ENCODE results near the gene TMCO6. TPM values are rescaled to one million over a fixed set of nuclear protein-coding genes. Genes with fewer than 3 reads are reported as not detected.

The TMCO6 gene
- total and polyA plus RNA-seq, 9 donors: 5.6 to 11.8 (median 8.5) TPM

DNA sequence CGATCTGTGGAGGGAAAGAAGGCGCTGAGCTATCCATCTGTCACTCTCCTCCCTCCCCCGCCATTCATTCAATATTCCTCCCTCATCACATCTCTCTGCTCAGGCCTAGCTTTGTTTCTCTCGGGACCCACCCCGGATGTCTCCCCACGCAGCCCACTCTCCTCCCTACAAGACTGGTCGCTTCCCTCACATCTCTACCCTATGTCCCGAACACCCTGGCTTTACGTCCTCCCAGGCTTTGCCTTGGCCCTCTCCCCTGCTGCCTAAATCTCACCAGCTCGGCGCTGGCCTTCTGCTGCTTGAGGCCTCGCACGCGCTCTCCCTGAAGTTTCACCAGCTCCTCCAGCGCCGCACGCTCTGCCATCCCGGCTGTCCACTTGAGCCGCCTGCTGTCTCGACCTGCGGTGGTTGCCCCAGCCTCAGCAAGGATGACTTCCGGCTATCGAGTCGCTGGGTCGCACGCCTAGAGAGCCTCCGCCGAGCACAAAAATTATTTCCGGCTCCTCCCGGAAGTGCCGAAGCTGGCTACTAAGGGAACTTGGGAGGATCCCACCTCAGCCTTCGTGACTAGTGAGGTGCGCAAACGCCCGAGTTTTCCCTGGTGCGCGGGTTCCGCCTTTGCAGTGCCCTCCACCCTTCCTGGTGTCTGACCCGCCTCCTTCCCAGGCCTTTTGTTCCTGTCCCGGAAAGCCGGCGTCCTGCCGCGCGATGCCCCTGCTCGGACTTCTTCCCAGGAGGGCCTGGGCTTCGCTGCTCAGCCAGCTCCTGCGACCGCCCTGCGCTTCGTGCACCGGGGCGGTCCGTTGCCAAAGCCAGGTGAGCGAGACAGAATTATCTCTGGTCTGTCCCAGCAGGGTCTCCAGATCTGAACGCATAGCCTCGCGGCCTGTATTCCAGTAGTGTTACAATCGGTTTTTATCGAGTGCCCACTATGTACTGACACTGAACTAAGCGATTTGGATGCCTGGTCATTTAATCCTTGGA is 52.0 kb downstream of the TMCO6 start, which contains the start of the genes HARS1 and HARS2:
HARS1 (minus strand) TSS at position 430 of the 984 bp plus-strand sequence; CDS start at position 364, 66 bp downstream.
HARS2 (plus strand) TSS at position 515 of the 984 bp plus-strand sequence; CDS start at position 709, 194 bp downstream.
- H3K36me3 ChIP-seq (ENCODE audit: control insufficient read depth, insufficient read depth, low read length): peaks cover 42% of the 10 kb centered on the region

DNA sequence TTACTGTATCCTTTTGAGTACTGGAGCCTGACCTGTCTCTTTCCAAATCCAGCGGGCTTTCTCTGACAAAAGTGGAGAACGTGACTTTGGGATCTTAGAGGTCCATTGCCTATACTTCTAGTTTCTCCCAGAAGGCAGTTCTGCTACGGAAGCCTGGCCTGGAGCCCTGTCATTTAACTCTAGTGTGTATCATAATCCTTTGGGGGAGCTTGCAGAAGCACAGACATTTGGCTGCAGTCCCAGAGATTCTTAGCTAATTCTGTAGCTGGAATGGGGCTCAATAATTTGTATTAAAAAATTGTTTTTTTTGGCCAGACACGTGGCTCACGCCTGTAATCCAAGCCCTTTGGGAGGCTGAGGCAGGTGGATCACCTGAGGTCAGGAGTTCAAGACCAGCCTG is 55.0 kb downstream of the TMCO6 start:
- no peaks in the 10 kb centered on the region for H3K9me3 ChIP-seq (replicated peaks; ENCODE audit: control insufficient read depth, low read depth, low read length)
- H3K27ac ChIP-seq (ENCODE audit: low read length): no peak overlapping the region
- 47% methylated on average over 3 of the region's 5 CpGs for WGBS (ENCODE audit: insufficient coverage)
- no peak for DNase-seq
- H3K36me3 ChIP-seq (ENCODE audit: control insufficient read depth, insufficient read depth, low read length): peaks cover 65% of the 10 kb centered on the region
- no peak overlapping the region for H3K4me3 ChIP-seq (ENCODE audit: low read length)
- no peaks in the 10 kb centered on the region for H3K27me3 ChIP-seq (ENCODE audit: control insufficient read depth, insufficient read depth, low read length)
- peaks cover 12% of the 10 kb centered on the region for H3K4me1 ChIP-seq (ENCODE audit: control insufficient read depth, insufficient read depth, low read length)

More for the DNA sequence above, 52.0 kb downstream of the TMCO6 start, which contains the start of the genes HARS1 and HARS2:
- H3K27ac ChIP-seq (ENCODE audit: low read length): peak within 1 kb of the TSS; percentile 88
- H3K9me3 ChIP-seq (replicated peaks; ENCODE audit: control insufficient read depth, low read depth, low read length): no peaks in the 10 kb centered on the region
- no peaks in the 10 kb centered on the region for H3K27me3 ChIP-seq (ENCODE audit: control insufficient read depth, insufficient read depth, low read length)
- peaks cover 12% of the 10 kb centered on the region for H3K4me1 ChIP-seq (ENCODE audit: control insufficient read depth, insufficient read depth, low read length)
- peak; percentile 97 for DNase-seq
- peak within 1 kb of the TSS; percentile 96 for H3K4me3 ChIP-seq (ENCODE audit: low read length)
- 0% methylated on average over 60 of the region's 61 CpGs for WGBS (ENCODE audit: insufficient coverage)

Other genes with a start within 250 kb of the TMCO6 start
- 49.8 TPM for gene ANKHD1, start 237.6 kb upstream of the TMCO6 start, total RNA-seq
- gene ANKHD1, start 237.6 kb upstream of the TMCO6 start, polyA plus RNA-seq (ENCODE audit: insufficient read depth in 1 of 8, insufficient read length in 8 of 8, low replicate concordance in 1 of 8): 10 to 100 TPM; 56.1 to 73.2 (median 59.6) TPM
- gene EIF4EBP3, start 91.8 kb upstream of the TMCO6 start, total RNA-seq: 2.6 TPM
- gene EIF4EBP3, start 91.8 kb upstream of the TMCO6 start, polyA plus RNA-seq (ENCODE audit: insufficient read depth in 1 of 8, insufficient read length in 8 of 8, low replicate concordance in 1 of 8): 10 to 100 TPM in 1 of 8 donors, 1 to 10 TPM in 7; 4.6 to 13.7 (median 6.4) TPM
- gene SRA1, start 82.0 kb upstream of the TMCO6 start, total RNA-seq: 21.1 TPM
- 10 to 100 TPM; 20.6 to 28.9 (median 21.4) TPM for gene SRA1, start 82.0 kb upstream of the TMCO6 start, polyA plus RNA-seq (ENCODE audit: insufficient read depth in 1 of 8, insufficient read length in 8 of 8, low replicate concordance in 1 of 8)
- 13.7 TPM for gene APBB3, start 74.9 kb upstream of the TMCO6 start, total RNA-seq
- 10 to 100 TPM; 15.5 to 35.0 (median 24.9) TPM for gene APBB3, start 74.9 kb upstream of the TMCO6 start, polyA plus RNA-seq (ENCODE audit: insufficient read depth in 1 of 8, insufficient read length in 8 of 8, low replicate concordance in 1 of 8)
- gene SLC35A4, start 74.6 kb upstream of the TMCO6 start, total RNA-seq: 10.1 TPM
- 10 to 100 TPM; 51.4 to 71.8 (median 63.1) TPM for gene SLC35A4, start 74.6 kb upstream of the TMCO6 start, polyA plus RNA-seq (ENCODE audit: insufficient read depth in 1 of 8, insufficient read length in 8 of 8, low replicate concordance in 1 of 8)
- gene CD14, start 6.3 kb upstream of the TMCO6 start, total RNA-seq: 32.1 TPM
- gene CD14, start 6.3 kb upstream of the TMCO6 start, polyA plus RNA-seq (ENCODE audit: insufficient read depth in 1 of 8, insufficient read length in 8 of 8, low replicate concordance in 1 of 8): 10 to 100 TPM; 21.0 to 32.8 (median 28.4) TPM
- 66.3 TPM for gene NDUFA2, start 8.2 kb downstream of the TMCO6 start, total RNA-seq
- gene NDUFA2, start 8.2 kb downstream of the TMCO6 start, polyA plus RNA-seq (ENCODE audit: insufficient read depth in 1 of 8, insufficient read length in 8 of 8, low replicate concordance in 1 of 8): 10 to 100 TPM; 57.9 to 76.0 (median 67.2) TPM
- 63.6 TPM for gene IK, start 8.4 kb downstream of the TMCO6 start, total RNA-seq
- gene IK, start 8.4 kb downstream of the TMCO6 start, polyA plus RNA-seq (ENCODE audit: insufficient read depth in 1 of 8, insufficient read length in 8 of 8, low replicate concordance in 1 of 8): 100 to 1,000 TPM in 5 of 8 donors, 10 to 100 TPM in 3; 85.1 to 124 (median 109) TPM
- gene WDR55, start 25.5 kb downstream of the TMCO6 start, total RNA-seq: 9.9 TPM
- gene WDR55, start 25.5 kb downstream of the TMCO6 start, polyA plus RNA-seq (ENCODE audit: insufficient read depth in 1 of 8, insufficient read length in 8 of 8, low replicate concordance in 1 of 8): 10 to 100 TPM; 11.5 to 16.0 (median 13.9) TPM
- gene DND1, start 34.1 kb downstream of the TMCO6 start, total RNA-seq: 0.31 TPM
- gene DND1, start 34.1 kb downstream of the TMCO6 start, polyA plus RNA-seq (ENCODE audit: insufficient read depth in 1 of 8, insufficient read length in 8 of 8, low replicate concordance in 1 of 8): under 1 TPM in 4 of 8 donors, not detected in 4; 0.12 to 0.32 (median 0.22) TPM
- gene HARS1, start 51.9 kb downstream of the TMCO6 start, total RNA-seq: 41.4 TPM
- 10 to 100 TPM; 47.0 to 54.0 (median 51.0) TPM for gene HARS1, start 51.9 kb downstream of the TMCO6 start, polyA plus RNA-seq (ENCODE audit: insufficient read depth in 1 of 8, insufficient read length in 8 of 8, low replicate concordance in 1 of 8)
- 23.5 TPM for gene HARS2, start 52.0 kb downstream of the TMCO6 start, total RNA-seq
- 10 to 100 TPM; 21.8 to 29.5 (median 25.3) TPM for gene HARS2, start 52.0 kb downstream of the TMCO6 start, polyA plus RNA-seq (ENCODE audit: insufficient read depth in 1 of 8, insufficient read length in 8 of 8, low replicate concordance in 1 of 8)
- 68.5 TPM for gene ZMAT2, start 61.0 kb downstream of the TMCO6 start, total RNA-seq
- gene ZMAT2, start 61.0 kb downstream of the TMCO6 start, polyA plus RNA-seq (ENCODE audit: insufficient read depth in 1 of 8, insufficient read length in 8 of 8, low replicate concordance in 1 of 8): 100 to 1,000 TPM in 1 of 8 donors, 10 to 100 TPM in 7; 78.9 to 104 (median 90.5) TPM
- gene PCDHA1, start 146.7 kb downstream of the TMCO6 start, total RNA-seq: 0.04 TPM
- under 1 TPM in 4 of 8 donors, not detected in 4; 0.04 to 0.09 (median 0.06) TPM for gene PCDHA1, start 146.7 kb downstream of the TMCO6 start, polyA plus RNA-seq (ENCODE audit: insufficient read depth in 1 of 8, insufficient read length in 8 of 8, low replicate concordance in 1 of 8)
- 0.04 TPM for gene PCDHA2, start 155.4 kb downstream of the TMCO6 start, total RNA-seq
- under 1 TPM in 5 of 8 donors, not detected in 3; 0.03 to 0.13 (median 0.05) TPM for gene PCDHA2, start 155.4 kb downstream of the TMCO6 start, polyA plus RNA-seq (ENCODE audit: insufficient read depth in 1 of 8, insufficient read length in 8 of 8, low replicate concordance in 1 of 8)
- 0.18 TPM for gene PCDHA3, start 161.6 kb downstream of the TMCO6 start, total RNA-seq
- gene PCDHA3, start 161.6 kb downstream of the TMCO6 start, polyA plus RNA-seq (ENCODE audit: insufficient read depth in 1 of 8, insufficient read length in 8 of 8, low replicate concordance in 1 of 8): under 1 TPM; 0.05 to 0.23 (median 0.17) TPM
- gene PCDHA4, start 167.6 kb downstream of the TMCO6 start, total RNA-seq: 0.22 TPM
- gene PCDHA4, start 167.6 kb downstream of the TMCO6 start, polyA plus RNA-seq (ENCODE audit: insufficient read depth in 1 of 8, insufficient read length in 8 of 8, low replicate concordance in 1 of 8): under 1 TPM; 0.07 to 0.23 (median 0.12) TPM
- gene PCDHA5, start 182.2 kb downstream of the TMCO6 start, total RNA-seq: 0.04 TPM
- under 1 TPM in 5 of 8 donors, not detected in 3; 0.04 to 0.30 (median 0.11) TPM for gene PCDHA5, start 182.2 kb downstream of the TMCO6 start, polyA plus RNA-seq (ENCODE audit: insufficient read depth in 1 of 8, insufficient read length in 8 of 8, low replicate concordance in 1 of 8)
- gene PCDHA6, start 188.5 kb downstream of the TMCO6 start, total RNA-seq: 0.09 TPM
- gene PCDHA6, start 188.5 kb downstream of the TMCO6 start, polyA plus RNA-seq (ENCODE audit: insufficient read depth in 1 of 8, insufficient read length in 8 of 8, low replicate concordance in 1 of 8): under 1 TPM; 0.04 to 0.36 (median 0.13) TPM
- gene PCDHA7, start 194.8 kb downstream of the TMCO6 start, total RNA-seq: 0.13 TPM
- under 1 TPM; 0.04 to 0.26 (median 0.13) TPM for gene PCDHA7, start 194.8 kb downstream of the TMCO6 start, polyA plus RNA-seq (ENCODE audit: insufficient read depth in 1 of 8, insufficient read length in 8 of 8, low replicate concordance in 1 of 8)
- gene PCDHA8, start 201.7 kb downstream of the TMCO6 start, total RNA-seq: 0.09 TPM
- under 1 TPM in 4 of 8 donors, not detected in 4; 0.03 to 0.11 (median 0.06) TPM for gene PCDHA8, start 201.7 kb downstream of the TMCO6 start, polyA plus RNA-seq (ENCODE audit: insufficient read depth in 1 of 8, insufficient read length in 8 of 8, low replicate concordance in 1 of 8)
- gene PCDHA9, start 208.9 kb downstream of the TMCO6 start, total RNA-seq: 0.04 TPM
- gene PCDHA9, start 208.9 kb downstream of the TMCO6 start, polyA plus RNA-seq (ENCODE audit: insufficient read depth in 1 of 8, insufficient read length in 8 of 8, low replicate concordance in 1 of 8): under 1 TPM in 4 of 8 donors, not detected in 4; 0.03 to 0.05 (median 0.03) TPM
- gene PCDHA10, start 216.4 kb downstream of the TMCO6 start, total RNA-seq: 0.09 TPM
- gene PCDHA10, start 216.4 kb downstream of the TMCO6 start, polyA plus RNA-seq (ENCODE audit: insufficient read depth in 1 of 8, insufficient read length in 8 of 8, low replicate concordance in 1 of 8): under 1 TPM; 0.04 to 0.12 (median 0.07) TPM
- 0.09 TPM for gene PCDHA11, start 229.5 kb downstream of the TMCO6 start, total RNA-seq
- under 1 TPM in 5 of 8 donors, not detected in 3; 0.04 to 0.43 (median 0.09) TPM for gene PCDHA11, start 229.5 kb downstream of the TMCO6 start, polyA plus RNA-seq (ENCODE audit: insufficient read depth in 1 of 8, insufficient read length in 8 of 8, low replicate concordance in 1 of 8)
- gene PCDHA12, start 235.9 kb downstream of the TMCO6 start, total RNA-seq: 0.09 TPM
- under 1 TPM in 6 of 8 donors, not detected in 2; 0.05 to 0.12 (median 0.07) TPM for gene PCDHA12, start 235.9 kb downstream of the TMCO6 start, polyA plus RNA-seq (ENCODE audit: insufficient read depth in 1 of 8, insufficient read length in 8 of 8, low replicate concordance in 1 of 8)
- 0.04 TPM for gene PCDHA13, start 242.7 kb downstream of the TMCO6 start, total RNA-seq
- under 1 TPM in 3 of 8 donors, not detected in 5; 0.03 to 0.14 (median 0.04) TPM for gene PCDHA13, start 242.7 kb downstream of the TMCO6 start, polyA plus RNA-seq (ENCODE audit: insufficient read depth in 1 of 8, insufficient read length in 8 of 8, low replicate concordance in 1 of 8)

All from muscle of leg (tissue), 11 donors.